Measurements from ENCODE around the gene DYSF.

GRCh38 chr2:71521436-71521950, 68.1 kb downstream of the DYSF start:
- no peak for TF ChIP-seq CTCF (IDR thresholded peaks at IDR 0.05)
- TF ChIP-seq POLR2A (IDR thresholded peaks at IDR 0.05): no peak
